GM10266 (cell line): Measurements from ENCODE around the gene IFNG.

Experiments used
- DNase-seq: peaks from one replicate; pipeline ENCODE4 v3.0.0; 2012; ENCODE audit errors: extremely low spot score
- CTCF ChIP-seq: IDR thresholded peaks from 2 replicates; pipeline ENCODE4 v1.5.1; 2012; ENCODE audit warnings: mild to moderate bottlenecking, low read depth; ENCODE audit not compliant: control insufficient read depth, insufficient read depth; ENCODE audit errors: missing control alignments

The IFNG gene

GRCh38 chr12:68163560-68164081 is 4.1 kb upstream of the IFNG start:
- no peak for TF ChIP-seq CTCF
- DNase-seq: no peak

- no peak for TF ChIP-seq CTCF
- no peak for DNase-seq
Measured at GRCh38 chr12:68162374-68162773, 2.8 kb upstream of the IFNG start.

- no peak for DNase-seq
Measured at GRCh38 chr12:68158432-68158831, 1.1 kb downstream of the IFNG start.

DNA sequence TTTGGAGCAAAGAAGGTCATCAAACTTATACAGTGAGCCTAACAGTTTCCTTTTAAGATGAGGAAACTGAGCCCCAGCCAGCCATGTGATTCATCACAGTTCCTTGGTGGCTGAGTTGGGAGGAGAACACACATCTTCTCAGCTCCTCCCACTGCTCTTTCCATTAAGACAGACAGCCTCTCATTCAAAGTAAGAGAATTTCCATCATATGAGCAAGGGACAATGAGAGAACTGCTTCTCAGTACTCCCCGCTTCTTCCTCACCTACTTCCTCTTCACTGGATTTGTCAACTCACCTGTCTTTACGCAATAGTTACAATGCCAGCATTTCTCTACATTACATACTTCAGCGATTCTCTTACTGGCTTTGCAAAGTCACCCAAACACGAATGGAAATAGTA is 2.2 kb downstream of the IFNG start:
- no peak for DNase-seq
- no peak for TF ChIP-seq CTCF

More at GRCh38 chr12:68158432-68158831, 1.1 kb downstream of the IFNG start:
- peak; percentile 31 for TF ChIP-seq CTCF

DNA sequence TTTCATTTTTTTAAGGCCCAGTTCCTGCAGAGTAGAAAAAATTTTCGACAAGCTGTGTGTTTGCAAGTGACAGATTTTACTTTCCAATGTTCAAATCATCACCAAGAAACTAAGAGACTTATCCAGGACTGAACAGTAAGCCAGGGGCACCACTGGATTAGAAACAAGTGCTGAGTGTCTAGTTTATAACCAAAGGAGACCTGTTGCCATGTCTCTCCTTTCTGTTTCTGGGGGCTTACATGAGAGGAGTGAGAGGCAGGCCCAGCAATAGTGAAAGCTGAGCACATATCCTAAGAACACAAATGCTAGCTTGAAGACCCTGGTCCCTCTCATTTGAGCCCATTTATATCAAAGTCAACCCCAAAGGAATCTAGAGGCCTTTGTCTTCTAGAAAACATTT is 2.9 kb downstream of the IFNG start:
- TF ChIP-seq CTCF: no peak
- no peak for DNase-seq

DNA sequence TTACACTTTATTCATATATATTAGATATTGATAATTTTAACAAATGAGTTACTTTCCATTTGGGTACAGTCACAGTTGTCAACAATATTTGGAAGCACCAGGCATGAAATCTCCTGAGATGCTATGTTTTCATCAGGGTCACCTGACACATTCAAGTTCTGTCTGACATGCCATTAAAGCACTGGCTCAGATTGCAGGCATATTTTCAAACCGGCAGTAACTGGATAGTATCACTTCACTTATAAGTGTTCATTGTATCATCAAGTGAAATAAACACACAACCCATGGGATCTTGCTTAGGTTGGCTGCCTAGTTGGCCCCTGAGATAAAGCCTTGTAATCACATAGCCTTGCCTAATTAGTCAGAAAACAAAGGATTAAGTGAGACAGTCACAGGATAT is 4.8 kb downstream of the IFNG start:
- no peak for DNase-seq

More for the DNA sequence above, 4.8 kb downstream of the IFNG start:
- TF ChIP-seq CTCF: no peak
